Mesothelial cell of epicardium (in vitro differentiated cells): Measurements from ENCODE around the gene SLC24A3. TPM values are rescaled to one million over a fixed set of nuclear protein-coding genes. Genes with fewer than 3 reads are reported as not detected.
A peak's percentile ranks its signal among the peaks of the same experiment; 100 is the strongest.

Experiments
- DNase-seq, 2 experiments: peaks; one replicate each; pipeline ENCODE4 v3.0.0; 2021; ENCODE audit warnings: low spot score in 2 of 2; ENCODE audit not compliant: unreplicated experiment in 2 of 2
- H3K27ac Mint-ChIP-seq: 2 replicates; pipeline ENCODE4 v1.8.0; 2021; ENCODE audit warnings: mixed read lengths
- H3K27me3 Mint-ChIP-seq: 2 replicates; pipeline ENCODE4 v1.8.0; 2021; ENCODE audit warnings: low read depth, mixed read lengths
- H3K36me3 Mint-ChIP-seq: 2 replicates; pipeline ENCODE4 v1.8.0; 2021; ENCODE audit warnings: mixed read lengths
- H3K4me1 Mint-ChIP-seq: 2 replicates; pipeline ENCODE4 v1.8.0; 2021; ENCODE audit warnings: mixed read lengths
- H3K4me3 Mint-ChIP-seq: 2 replicates; pipeline ENCODE4 v1.8.0; 2021; ENCODE audit warnings: mild to moderate bottlenecking, moderate library complexity, mixed read lengths
- H3K9me3 Mint-ChIP-seq: 2 replicates; pipeline ENCODE4 v1.8.0; 2021; ENCODE audit warnings: mixed read lengths
- total RNA-seq: library from RNA; stranded (reverse); gene quantifications from 3 replicates; pipeline ENCODE4 v1.2.1, GENCODE V29; 2021
- TF ChIP-seq, protein P1 (sequence below): fragments of 200-600 bp; sonication (generic); IDR thresholded peaks from one replicate; pipeline ENCODE4 v1.5.0; 2021; ENCODE audit warnings: antibody characterized with exemption; ENCODE audit not compliant: unreplicated experiment

The SLC24A3 gene
- 3.2 to 3.3 TPM (median 3.3 TPM) in 3 replicates for total RNA-seq

DNA sequence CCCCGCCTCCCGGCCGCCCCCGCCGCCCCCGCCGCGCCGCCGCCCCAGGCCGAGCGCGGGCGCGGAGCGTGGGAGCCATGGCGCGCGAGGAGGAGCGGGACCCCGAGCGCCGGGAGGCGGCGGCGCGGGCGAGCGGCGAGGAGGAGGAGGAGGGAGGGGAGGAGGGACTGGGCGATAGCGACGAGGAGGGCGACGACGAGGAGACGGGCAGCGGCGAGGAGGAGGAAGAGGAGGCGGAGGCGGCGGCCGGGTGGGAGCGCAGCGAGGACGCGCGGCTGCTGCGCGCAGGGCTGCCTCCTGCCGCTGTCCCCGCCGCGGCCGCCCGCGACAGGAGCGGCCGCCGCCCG, at the start of gene SLC24A3:
SLC24A3 (plus strand) TSS at position 174 of the 347 bp plus-strand sequence.
- peak in 1 of 2 experiments; percentile 50 for DNase-seq
- Mint-ChIP-seq H3K9me3 (no peaks in the 10 kb centered on the region), H3K4me3 (peak within 1 kb of the TSS; percentile 64), H3K36me3 (no peaks in the 10 kb centered on the region), H3K4me1 (peaks cover 7% of the 10 kb centered on the region), H3K27ac (no peak within 1 kb of the TSS), H3K27me3 (peaks cover 81% of the 10 kb centered on the region)
- TF ChIP-seq, protein P1, sequence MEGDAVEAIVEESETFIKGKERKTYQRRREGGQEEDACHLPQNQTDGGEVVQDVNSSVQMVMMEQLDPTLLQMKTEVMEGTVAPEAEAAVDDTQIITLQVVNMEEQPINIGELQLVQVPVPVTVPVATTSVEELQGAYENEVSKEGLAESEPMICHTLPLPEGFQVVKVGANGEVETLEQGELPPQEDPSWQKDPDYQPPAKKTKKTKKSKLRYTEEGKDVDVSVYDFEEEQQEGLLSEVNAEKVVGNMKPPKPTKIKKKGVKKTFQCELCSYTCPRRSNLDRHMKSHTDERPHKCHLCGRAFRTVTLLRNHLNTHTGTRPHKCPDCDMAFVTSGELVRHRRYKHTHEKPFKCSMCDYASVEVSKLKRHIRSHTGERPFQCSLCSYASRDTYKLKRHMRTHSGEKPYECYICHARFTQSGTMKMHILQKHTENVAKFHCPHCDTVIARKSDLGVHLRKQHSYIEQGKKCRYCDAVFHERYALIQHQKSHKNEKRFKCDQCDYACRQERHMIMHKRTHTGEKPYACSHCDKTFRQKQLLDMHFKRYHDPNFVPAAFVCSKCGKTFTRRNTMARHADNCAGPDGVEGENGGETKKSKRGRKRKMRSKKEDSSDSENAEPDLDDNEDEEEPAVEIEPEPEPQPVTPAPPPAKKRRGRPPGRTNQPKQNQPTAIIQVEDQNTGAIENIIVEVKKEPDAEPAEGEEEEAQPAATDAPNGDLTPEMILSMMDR, result no peak

DNA sequence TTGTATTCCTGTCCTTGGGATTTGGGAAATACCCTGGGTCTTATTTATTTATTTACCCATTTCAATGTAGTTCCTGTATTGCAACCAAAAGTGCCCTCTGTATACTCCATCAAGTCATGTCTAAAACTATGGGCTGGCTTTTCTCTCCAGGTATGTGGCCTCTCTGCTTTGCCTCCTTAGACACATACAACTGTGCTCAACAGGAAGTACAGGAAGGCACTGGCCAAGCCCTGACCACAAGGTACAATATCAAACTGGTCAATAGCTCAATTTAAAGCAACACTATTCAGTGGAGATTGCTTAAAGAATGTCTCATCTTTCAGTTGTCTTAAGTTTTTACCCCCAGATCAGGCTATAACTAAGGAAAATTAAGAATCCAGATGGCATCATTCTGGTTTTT, 42.3 kb upstream of the SLC24A3 start:
- Mint-ChIP-seq H3K36me3 (peaks cover 1% of the 10 kb centered on the region), H3K27me3 (peaks cover 10% of the 10 kb centered on the region), H3K4me1 (no peaks in the 10 kb centered on the region), H3K9me3 (peaks cover 27% of the 10 kb centered on the region), H3K4me3 (no peak overlapping the region), H3K27ac (no peak overlapping the region)
- TF ChIP-seq, protein P1, result no peak
- DNase-seq, result no peak

DNA sequence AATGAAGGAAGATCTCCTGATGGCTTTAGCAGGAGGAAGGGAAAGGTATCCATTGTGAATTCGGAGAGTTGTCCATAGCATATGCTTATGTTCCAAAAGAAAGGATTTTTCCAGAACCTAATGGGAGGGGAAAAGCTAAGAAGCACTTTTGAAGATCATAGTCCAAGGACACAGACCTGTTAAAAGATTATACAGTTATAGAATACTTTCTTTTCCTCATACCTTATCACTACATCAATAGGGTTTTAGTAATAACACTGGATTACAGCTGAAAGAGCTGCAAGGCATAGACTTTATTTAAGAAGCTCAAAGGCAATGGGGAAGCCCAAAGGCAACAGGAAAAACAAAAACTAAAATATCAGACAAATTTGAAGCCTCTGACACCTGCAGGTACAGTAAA, 39.8 kb upstream of the SLC24A3 start:
- H3K4me3 Mint-ChIP-seq, result no peak overlapping the region
- H3K36me3 Mint-ChIP-seq, result peaks cover 1% of the 10 kb centered on the region
- peaks cover 17% of the 10 kb centered on the region for H3K27me3 Mint-ChIP-seq
- no peaks in the 10 kb centered on the region for H3K4me1 Mint-ChIP-seq
- TF ChIP-seq, protein P1, result no peak
- no peak overlapping the region for H3K27ac Mint-ChIP-seq
- no peak for DNase-seq
- H3K9me3 Mint-ChIP-seq, result peaks cover 22% of the 10 kb centered on the region

DNA sequence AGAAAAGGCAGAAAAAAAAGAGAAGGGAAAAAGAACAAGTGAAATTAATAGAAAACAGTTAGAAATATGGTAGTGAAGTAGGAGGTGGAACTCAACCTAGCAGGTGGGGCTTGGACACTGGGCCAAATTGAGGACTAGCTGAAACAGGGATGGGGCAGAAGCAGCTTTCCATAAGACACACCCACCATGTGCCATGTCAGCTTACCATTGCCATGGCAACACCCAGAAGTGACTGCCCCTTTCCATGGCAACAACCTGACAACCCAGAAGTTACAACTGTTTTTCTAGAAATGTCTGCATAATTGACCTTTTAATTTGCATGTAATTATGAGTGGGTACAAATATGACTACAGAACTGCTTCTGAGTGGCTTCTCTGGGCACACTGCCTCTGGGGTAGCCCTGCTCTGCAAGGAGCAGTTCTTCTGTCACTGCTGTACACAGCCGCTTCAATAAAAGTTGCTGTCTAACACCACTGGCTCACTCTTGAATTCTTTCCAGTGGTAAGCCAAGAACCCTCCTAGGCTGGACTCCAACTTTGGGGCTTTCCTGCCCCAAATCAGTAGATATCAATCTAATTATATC, 35.9 kb upstream of the SLC24A3 start:
- Mint-ChIP-seq H3K9me3 (peaks cover 4% of the 10 kb centered on the region), H3K4me1 (no peaks in the 10 kb centered on the region), H3K27ac (no peak overlapping the region), H3K27me3 (peaks cover 20% of the 10 kb centered on the region), H3K4me3 (no peak overlapping the region), H3K36me3 (no peaks in the 10 kb centered on the region)
- no peak for DNase-seq
- TF ChIP-seq, protein P1, result no peak

DNA sequence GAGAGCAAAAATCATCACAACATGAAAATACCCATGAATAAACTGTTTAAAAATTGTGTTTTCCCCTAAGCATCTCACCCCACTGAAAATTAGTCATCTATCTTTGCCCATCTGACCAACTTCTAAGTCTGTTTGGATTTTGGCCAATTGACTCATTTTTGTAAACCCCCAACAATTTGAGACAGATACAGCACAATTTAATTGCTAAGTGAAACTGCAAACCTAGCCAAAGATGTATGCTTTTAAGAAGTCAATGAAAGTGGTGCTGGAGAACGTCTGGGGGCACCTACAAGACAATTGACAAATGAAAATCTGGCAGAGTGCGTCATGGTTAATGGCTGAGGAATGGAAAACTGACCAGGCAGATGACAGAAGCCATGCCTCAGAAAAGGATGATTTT, 30.9 kb upstream of the SLC24A3 start:
- Mint-ChIP-seq H3K36me3 (no peaks in the 10 kb centered on the region), H3K27ac (no peak overlapping the region), H3K27me3 (peaks cover 20% of the 10 kb centered on the region), H3K4me3 (no peak overlapping the region), H3K9me3 (peaks cover 13% of the 10 kb centered on the region), H3K4me1 (no peaks in the 10 kb centered on the region)
- TF ChIP-seq, protein P1, result no peak
- no peak for DNase-seq

DNA sequence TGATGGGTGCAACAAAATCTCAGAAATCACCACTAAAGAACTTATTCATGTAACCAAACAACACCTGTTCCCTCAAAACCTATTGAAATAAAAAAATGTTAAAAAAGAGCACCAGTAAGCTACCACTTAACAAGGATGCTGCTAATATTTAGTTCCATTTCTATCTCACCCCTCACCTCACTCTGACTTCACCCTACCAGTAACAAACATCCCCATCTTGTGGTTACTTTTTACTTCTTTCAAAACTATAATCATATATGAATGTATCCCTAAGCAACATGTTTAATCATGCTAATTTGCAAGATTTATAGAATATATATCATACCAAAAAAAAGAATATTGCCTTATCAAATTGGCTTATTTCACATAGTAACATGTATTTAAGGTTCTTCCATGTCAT, 27.4 kb upstream of the SLC24A3 start:
- TF ChIP-seq, protein P1, result no peak
- no peaks in the 10 kb centered on the region for H3K4me1 Mint-ChIP-seq
- H3K27me3 Mint-ChIP-seq, result peaks cover 14% of the 10 kb centered on the region
- H3K36me3 Mint-ChIP-seq, result no peaks in the 10 kb centered on the region
- no peak overlapping the region for H3K4me3 Mint-ChIP-seq
- H3K9me3 Mint-ChIP-seq, result peaks cover 26% of the 10 kb centered on the region
- no peak for DNase-seq
- no peak overlapping the region for H3K27ac Mint-ChIP-seq
